Immature natural killer cell (primary cell): ENCODE measurements around the gene LPAR6. TPM values are rescaled to one million over a fixed set of nuclear protein-coding genes. Genes with fewer than 3 reads are reported as not detected.
"Not testable (repeated sequence)": the region's sequence is repeated elsewhere in the genome, so short reads cannot be mapped to it uniquely, and the experiment has no call there.

ENCODE experiments used
- DNase-seq, 3 donors: peaks; one replicate each; pipeline ENCODE4 v3.0.0; 2022; ENCODE audit warnings: mixed read lengths in 1 of 3
- H3K27ac Mint-ChIP-seq, 6 donors: one replicate each; pipeline ENCODE4 v1.8.0; 2020; ENCODE audit warnings: mixed read lengths in 6 of 6, mild to moderate bottlenecking in 5 of 6, inconsistent platforms in 4 of 6, moderate library complexity in 3 of 6
- H3K27me3 Mint-ChIP-seq, 3 donors: one replicate each; pipeline ENCODE4 v1.8.0; 2020 to 2021; ENCODE audit warnings: low read depth in 3 of 3, mild to moderate bottlenecking in 3 of 3, mixed read lengths in 3 of 3, moderate library complexity in 3 of 3, inconsistent platforms in 1 of 3
- H3K36me3 Mint-ChIP-seq, 3 donors: one replicate each; pipeline ENCODE4 v1.8.0; 2020; ENCODE audit warnings: mixed read lengths in 3 of 3, inconsistent platforms in 2 of 3, mild to moderate bottlenecking in 2 of 3
- H3K4me1 Mint-ChIP-seq, 2 donors: one replicate each; pipeline ENCODE4 v1.8.0; 2020; ENCODE audit warnings: inconsistent platforms in 2 of 2, mild to moderate bottlenecking in 2 of 2, mixed read lengths in 2 of 2, moderate library complexity in 1 of 2
- H3K4me3 Mint-ChIP-seq, 5 donors: one replicate each; pipeline ENCODE4 v1.8.0; 2020; ENCODE audit warnings: mild to moderate bottlenecking in 5 of 5, mixed read lengths in 5 of 5, inconsistent platforms in 3 of 5, moderate library complexity in 3 of 5
- H3K9me3 Mint-ChIP-seq, 6 donors: one replicate each; pipeline ENCODE4 v1.8.0; 2020; ENCODE audit warnings: mild to moderate bottlenecking in 6 of 6, mixed read lengths in 6 of 6, inconsistent platforms in 4 of 6, moderate library complexity in 3 of 6
- polyA plus RNA-seq, 3 donors: library from polyadenylated mRNA; unstranded; fragments of 300-500 nt; fragmentation: Illumina TruSeq; gene quantifications; one replicate each; pipeline ENCODE4 v1.2.3, GENCODE V29; 2021

The LPAR6 gene
- polyA plus RNA-seq, 3 donors from 2014 or later, result 9.4 to 19.3 (median 14.6) TPM

- Mint-ChIP-seq H3K27ac (peak overlapping the region in 2 of 6 donors; percentile 36 to 59), H3K36me3 (peaks cover 3 to 14% (median 8%) of the 10 kb centered on the region in 3 donors), H3K9me3 (no peaks in the 10 kb centered on the region), H3K4me3 (no peak overlapping the region), H3K4me1 (peaks cover 20 to 48% of the 10 kb centered on the region in 2 donors), H3K27me3 (no peaks in the 10 kb centered on the region)
- DNase-seq, result no peak
Measured at GRCh38 chr13:48431987-48432615, 19.2 kb upstream of the LPAR6 start.

DNA sequence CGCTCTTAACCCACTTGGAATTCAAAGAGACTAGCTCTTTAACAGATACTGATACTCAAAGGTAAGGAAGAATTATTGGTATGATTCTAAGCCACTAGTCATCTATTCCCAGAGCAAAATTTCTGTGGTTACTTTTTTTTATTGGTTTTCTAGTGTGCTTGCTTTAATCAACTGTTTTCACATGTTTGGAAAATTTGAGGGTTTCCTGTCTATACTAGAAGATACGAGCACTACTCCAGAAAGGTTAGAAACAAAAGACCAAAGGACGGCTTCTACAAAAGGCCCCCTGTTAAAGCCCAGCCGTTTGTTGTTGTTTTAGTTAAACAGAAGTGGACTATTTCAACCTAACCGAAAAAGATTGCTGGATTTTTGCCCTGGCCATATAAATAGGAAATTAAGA, 18.5 kb upstream of the LPAR6 start:
- Mint-ChIP-seq H3K4me1 (peaks cover 15 to 45% of the 10 kb centered on the region in 2 donors), H3K4me3 (no peak overlapping the region), H3K36me3 (peaks cover 7 to 14% (median 12%) of the 10 kb centered on the region in 3 donors)

GRCh38 chr13:48429886-48430285, 17.0 kb upstream of the LPAR6 start:
- DNase-seq, result no peak
- H3K4me1 Mint-ChIP-seq, result peaks cover 10 to 49% of the 10 kb centered on the region in 2 donors
- no peak overlapping the region for H3K4me3 Mint-ChIP-seq
- H3K36me3 Mint-ChIP-seq, result peaks cover 4 to 11% (median 10%) of the 10 kb centered on the region in 3 donors
- peak overlapping the region in 1 of 6 donors; percentile 45 for H3K27ac Mint-ChIP-seq
- H3K9me3 Mint-ChIP-seq, result peaks cover 0 to 4% (median 0%) of the 10 kb centered on the region in 6 donors
- no peaks in the 10 kb centered on the region for H3K27me3 Mint-ChIP-seq

More for the DNA sequence above, 18.5 kb upstream of the LPAR6 start:
- no peaks in the 10 kb centered on the region for H3K27me3 Mint-ChIP-seq
- peaks cover 0 to 4% (median 0%) of the 10 kb centered on the region in 6 donors for H3K9me3 Mint-ChIP-seq
- DNase-seq, result no peak
- peak overlapping the region in 1 of 6 donors; percentile 59 for H3K27ac Mint-ChIP-seq

GRCh38 chr13:48429036-48429435, 16.1 kb upstream of the LPAR6 start:
- Mint-ChIP-seq H3K27me3 (no peaks in the 10 kb centered on the region), H3K4me1 (peaks cover 10 to 43% of the 10 kb centered on the region in 2 donors), H3K9me3 (peaks cover 0 to 4% (median 0%) of the 10 kb centered on the region in 6 donors), H3K36me3 (peaks cover 4 to 5% (median 4%) of the 10 kb centered on the region in 3 donors), H3K4me3 (no peak overlapping the region), H3K27ac (peak overlapping the region in 1 of 6 donors; percentile 42)
- DNase-seq, result no peak

GRCh38 chr13:48426755-48427298, 13.9 kb upstream of the LPAR6 start:
- Mint-ChIP-seq H3K4me1 (peaks cover 9 to 36% of the 10 kb centered on the region in 2 donors), H3K27ac (peak overlapping the region in 1 of 6 donors; percentile 56)
- not testable (repeated sequence) for H3K9me3 Mint-ChIP-seq, H3K36me3 Mint-ChIP-seq, H3K27me3 Mint-ChIP-seq, H3K4me3 Mint-ChIP-seq, DNase-seq

GRCh38 chr13:48426052-48426451, 13.1 kb upstream of the LPAR6 start:
- Mint-ChIP-seq H3K4me3 (no peak overlapping the region), H3K27ac (peak overlapping the region in 1 of 6 donors; percentile 12), H3K27me3 (no peaks in the 10 kb centered on the region), H3K4me1 (peaks cover 9 to 30% of the 10 kb centered on the region in 2 donors), H3K9me3 (peaks cover 0 to 8% (median 0%) of the 10 kb centered on the region in 6 donors), H3K36me3 (peaks cover 4 to 12% (median 4%) of the 10 kb centered on the region in 3 donors)
- no peak for DNase-seq

DNA sequence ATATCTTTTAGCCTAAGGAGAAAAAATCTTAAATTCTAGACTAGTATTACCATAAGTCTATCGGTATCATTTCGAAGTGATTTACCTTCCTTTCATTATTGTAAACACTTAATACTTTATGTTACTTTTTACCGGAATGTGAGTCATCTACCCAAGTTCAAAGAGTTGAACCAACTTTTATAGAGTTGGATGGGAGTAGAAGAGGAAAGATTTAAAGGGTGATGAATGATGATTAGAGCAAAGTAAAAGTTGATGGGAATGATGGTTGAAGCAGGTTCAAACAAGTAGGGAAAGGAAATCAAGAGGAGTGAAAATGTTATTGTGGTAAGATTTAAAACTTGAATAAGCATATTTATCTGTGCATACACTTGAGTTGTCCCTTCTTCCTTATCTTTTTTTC, 11.3 kb upstream of the LPAR6 start:
- H3K9me3 Mint-ChIP-seq, result peaks cover 0 to 8% (median 0%) of the 10 kb centered on the region in 6 donors
- no peak overlapping the region for H3K27ac Mint-ChIP-seq
- peaks cover 0 to 2% (median 0%) of the 10 kb centered on the region in 3 donors for H3K27me3 Mint-ChIP-seq
- peaks cover 6 to 19% of the 10 kb centered on the region in 2 donors for H3K4me1 Mint-ChIP-seq
- peaks cover 4 to 12% (median 4%) of the 10 kb centered on the region in 3 donors for H3K36me3 Mint-ChIP-seq
- no peak for DNase-seq
- H3K4me3 Mint-ChIP-seq, result no peak overlapping the region

DNA sequence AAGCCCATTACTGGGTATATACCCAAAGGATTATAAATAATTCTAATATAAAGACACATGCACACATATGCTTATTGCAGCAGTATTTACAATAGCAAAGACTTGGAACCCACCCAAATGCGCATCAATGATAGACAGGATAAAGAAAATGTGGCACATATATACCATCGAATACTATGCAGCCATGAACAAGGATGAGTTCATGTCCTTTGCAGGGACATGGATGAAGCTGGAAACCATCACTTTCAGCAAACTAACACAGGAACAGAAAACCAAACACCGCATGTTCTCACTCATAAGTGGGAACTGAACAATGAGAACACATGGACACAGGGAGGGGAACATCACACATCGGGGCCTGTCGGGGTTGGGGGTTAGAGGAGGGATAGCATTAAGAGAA, 9.1 kb upstream of the LPAR6 start:
- Mint-ChIP-seq H3K36me3 (peaks cover 9 to 17% (median 9%) of the 10 kb centered on the region in 3 donors), H3K4me1 (peaks cover 2 to 13% of the 10 kb centered on the region in 2 donors)
- H3K9me3 Mint-ChIP-seq, H3K27me3 Mint-ChIP-seq, H3K27ac Mint-ChIP-seq, DNase-seq, H3K4me3 Mint-ChIP-seq: not testable (repeated sequence)

GRCh38 chr13:48415516-48415915, 2.6 kb upstream of the LPAR6 start:
- peak overlapping the region in 2 of 5 donors; percentile 29 to 77 for H3K4me3 Mint-ChIP-seq
- H3K4me1 Mint-ChIP-seq, result peaks cover 26 to 51% of the 10 kb centered on the region in 2 donors
- DNase-seq, result no peak
- peaks cover 0 to 4% (median 4%) of the 10 kb centered on the region in 3 donors for H3K27me3 Mint-ChIP-seq
- peaks cover 0 to 6% (median 0%) of the 10 kb centered on the region in 6 donors for H3K9me3 Mint-ChIP-seq
- H3K27ac Mint-ChIP-seq, result peak overlapping the region in 2 of 6 donors; percentile 27 to 47
- peaks cover 8 to 16% (median 12%) of the 10 kb centered on the region in 3 donors for H3K36me3 Mint-ChIP-seq

DNA sequence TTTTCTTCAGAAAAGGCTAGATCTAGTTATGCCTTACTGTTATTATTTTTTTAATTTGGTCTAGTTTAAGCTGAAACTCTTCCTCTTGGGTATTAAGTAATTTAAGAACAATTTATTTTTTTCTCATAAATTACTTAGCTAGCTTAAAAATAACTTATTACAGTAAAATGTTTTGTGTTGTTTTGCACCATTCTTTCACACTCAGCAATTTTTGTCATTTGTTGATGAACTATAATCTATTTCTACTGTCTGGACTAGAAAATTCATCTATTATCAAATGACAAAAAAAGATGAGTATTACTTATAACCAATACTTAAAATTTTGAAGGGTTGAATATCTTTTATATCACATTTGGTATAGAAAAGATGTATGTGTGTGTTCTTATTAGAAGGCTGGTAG, 1.6 kb upstream of the LPAR6 start:
- Mint-ChIP-seq H3K9me3 (peaks cover 0 to 1% (median 0%) of the 10 kb centered on the region in 6 donors), H3K27me3 (peaks cover 0 to 7% (median 4%) of the 10 kb centered on the region in 3 donors), H3K4me3 (peak overlapping the region in 3 of 5 donors; percentile 36 to 77 (median 41)), H3K4me1 (peaks cover 36 to 61% of the 10 kb centered on the region in 2 donors), H3K36me3 (peaks cover 8 to 19% (median 16%) of the 10 kb centered on the region in 3 donors), H3K27ac (peak overlapping the region in 3 of 6 donors; percentile 21 to 50 (median 50))
- DNase-seq, result no peak

DNA sequence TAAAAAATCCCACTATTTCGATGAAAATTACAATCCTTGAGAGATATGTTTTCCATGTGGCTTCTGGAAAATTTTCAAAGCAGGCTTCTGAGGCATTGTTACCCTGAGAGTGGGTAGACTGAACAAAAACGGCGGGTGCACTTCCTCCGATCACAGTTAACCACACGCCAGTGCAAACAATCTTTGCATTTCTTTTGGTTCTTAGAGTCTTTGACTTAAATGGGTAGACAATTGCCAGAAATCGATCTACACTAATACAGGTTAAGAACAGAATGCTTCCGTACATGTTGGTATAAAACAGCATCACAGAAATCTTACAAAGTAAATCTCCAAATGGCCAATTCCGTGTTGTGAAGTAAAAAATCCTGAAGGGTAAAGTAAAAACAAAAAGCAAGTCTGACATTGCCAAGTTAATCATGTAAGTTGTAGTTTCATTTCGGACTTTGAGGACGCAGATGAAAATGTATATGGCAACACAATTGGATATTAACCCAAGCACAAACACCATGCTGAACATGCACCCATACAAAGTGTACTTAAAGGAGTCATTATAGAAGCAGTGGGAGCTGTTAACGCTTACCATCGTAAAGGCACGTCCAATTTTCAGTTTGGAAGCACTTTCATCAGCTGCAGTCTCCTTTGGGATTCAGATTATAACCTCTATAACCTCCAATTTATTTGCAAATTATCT, 927 bp downstream of the LPAR6 start:
- peak overlapping the region; percentile 93 to 99 (median 97) for H3K4me3 Mint-ChIP-seq
- peak overlapping the region; percentile 93 to 99 (median 96) for H3K27ac Mint-ChIP-seq
- H3K4me1 Mint-ChIP-seq, result peaks cover 47 to 82% of the 10 kb centered on the region in 2 donors
- no peaks in the 10 kb centered on the region for H3K9me3 Mint-ChIP-seq
- H3K27me3 Mint-ChIP-seq, result peaks cover 0 to 7% (median 0%) of the 10 kb centered on the region in 3 donors
- peak in 1 of 3 donors; percentile 21 for DNase-seq
- peaks cover 2 to 18% (median 17%) of the 10 kb centered on the region in 3 donors for H3K36me3 Mint-ChIP-seq

GRCh38 chr13:48411147-48411794, 1.6 kb downstream of the LPAR6 start:
- H3K4me3 Mint-ChIP-seq, result peak overlapping the region; percentile 93 to 99 (median 97)
- H3K27ac Mint-ChIP-seq, result peak overlapping the region; percentile 93 to 99 (median 96)
- H3K9me3 Mint-ChIP-seq, result no peaks in the 10 kb centered on the region
- peaks cover 0 to 7% (median 0%) of the 10 kb centered on the region in 3 donors for H3K27me3 Mint-ChIP-seq
- H3K36me3 Mint-ChIP-seq, result peaks cover 0 to 18% (median 17%) of the 10 kb centered on the region in 3 donors
- peaks cover 47 to 88% of the 10 kb centered on the region in 2 donors for H3K4me1 Mint-ChIP-seq
- no peak for DNase-seq

GRCh38 chr13:48410199-48410598, 2.7 kb downstream of the LPAR6 start:
- H3K27me3 Mint-ChIP-seq, result peaks cover 0 to 2% (median 0%) of the 10 kb centered on the region in 3 donors
- H3K9me3 Mint-ChIP-seq, result no peaks in the 10 kb centered on the region
- H3K4me3 Mint-ChIP-seq, result peak overlapping the region; percentile 83 to 99 (median 93)
- H3K4me1 Mint-ChIP-seq, result peaks cover 51 to 94% of the 10 kb centered on the region in 2 donors
- no peak for DNase-seq
- H3K27ac Mint-ChIP-seq, result peak overlapping the region; percentile 49 to 96 (median 82)
- peaks cover 0 to 13% (median 10%) of the 10 kb centered on the region in 3 donors for H3K36me3 Mint-ChIP-seq
